Measurements from ENCODE around the gene MOCOS. TPM values are rescaled to one million over a fixed set of nuclear protein-coding genes. Genes with fewer than 3 reads are reported as not detected.

The MOCOS gene
- total RNA-seq, 1 experiment from 2014 or later: 5.5 TPM

DNA sequence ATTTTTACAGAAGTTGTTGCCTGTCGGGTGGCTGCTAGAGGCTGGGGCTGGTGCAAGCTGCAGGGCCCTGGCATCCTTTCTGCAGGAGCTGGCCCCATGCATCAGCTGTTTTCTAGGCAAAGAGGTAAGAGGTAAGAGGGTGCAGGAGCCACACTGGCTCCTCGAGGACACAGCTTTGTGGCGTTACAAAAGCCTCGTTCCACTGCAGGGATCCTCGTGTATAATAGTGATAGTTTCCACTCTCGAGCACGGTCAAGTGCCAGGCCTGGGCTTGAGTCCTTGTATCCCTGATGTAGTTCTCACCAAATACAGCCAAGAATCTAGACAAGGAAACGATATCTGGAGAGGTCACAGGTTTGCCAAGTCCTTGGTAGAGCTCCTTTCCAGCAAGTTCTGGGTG is 77.0 kb downstream of the MOCOS start:
- no peaks in the 10 kb centered on the region for H3K9me3 Mint-ChIP-seq (ENCODE audit: unreplicated experiment)
- H3K4me3 Mint-ChIP-seq (ENCODE audit: unreplicated experiment): no peak overlapping the region
- no peak for TF ChIP-seq CTCF (IDR thresholded peaks at IDR 0.05; ENCODE audit: insufficient read depth in 1 of 2, low read depth in 1 of 2, low read length in 1 of 2, severe bottlenecking in 1 of 2, unreplicated experiment in 1 of 2)
- H3K9me3 ChIP-seq: no peaks in the 10 kb centered on the region
- no peaks in the 10 kb centered on the region for H3K27me3 Mint-ChIP-seq (ENCODE audit: insufficient read depth, unreplicated experiment)
- H3K27me3 ChIP-seq (replicated peaks; ENCODE audit: control insufficient read depth, insufficient read depth, low read length): no peaks in the 10 kb centered on the region
- DNase-seq: no peak
- intact Hi-C loops (cut with micrococcal nuclease; ENCODE audit: unreplicated experiment): no loop called here
- no peaks in the 10 kb centered on the region for H3K36me3 ChIP-seq (ENCODE audit: control insufficient read depth, insufficient read depth, low read length)
- ChIA-PET POLR2A (no interaction called here), CTCF (no interaction called here)
- no peak overlapping the region for H3K27ac Mint-ChIP-seq (ENCODE audit: unreplicated experiment)
- H3K36me3 Mint-ChIP-seq (ENCODE audit: insufficient read depth, unreplicated experiment): no peaks in the 10 kb centered on the region
- H3K4me1 ChIP-seq: no peaks in the 10 kb centered on the region
- H3K4me3 ChIP-seq (ENCODE audit: low read depth, low read length): no peak overlapping the region
- H3K4me1 Mint-ChIP-seq (ENCODE audit: low read depth, unreplicated experiment): no peaks in the 10 kb centered on the region
- no TSS peak for BruUV-seq (replicated peaks)

DNA sequence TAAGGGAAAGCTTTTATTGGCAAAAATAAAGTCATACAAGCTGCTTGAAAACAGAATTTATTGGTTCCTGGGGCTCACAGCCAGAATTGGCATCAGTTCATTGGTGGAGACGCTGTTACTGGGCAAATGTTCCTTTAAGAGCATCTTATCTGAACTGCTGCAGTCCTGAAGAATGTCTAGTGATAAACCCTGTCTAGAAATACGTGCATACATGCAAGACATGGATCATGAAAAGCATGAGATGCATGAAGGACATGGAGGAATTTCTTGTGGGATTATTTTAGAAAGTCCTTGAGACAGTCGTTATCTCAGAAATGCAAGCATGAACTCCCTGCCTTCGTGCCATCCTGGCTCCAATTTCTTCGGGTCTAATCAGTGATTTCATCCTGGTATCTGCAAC is 77.7 kb downstream of the MOCOS start:
- H3K36me3 Mint-ChIP-seq (ENCODE audit: insufficient read depth, unreplicated experiment): no peaks in the 10 kb centered on the region
- no TSS peak for BruUV-seq (replicated peaks)
- H3K4me1 Mint-ChIP-seq (ENCODE audit: low read depth, unreplicated experiment): no peaks in the 10 kb centered on the region
- H3K4me3 Mint-ChIP-seq (ENCODE audit: unreplicated experiment): no peak overlapping the region
- no peak overlapping the region for H3K27ac Mint-ChIP-seq (ENCODE audit: unreplicated experiment)
- no peaks in the 10 kb centered on the region for H3K36me3 ChIP-seq (ENCODE audit: control insufficient read depth, insufficient read depth, low read length)
- intact Hi-C loops (cut with micrococcal nuclease; ENCODE audit: unreplicated experiment): no loop called here
- ChIA-PET CTCF (no interaction called here), POLR2A (no interaction called here)
- no peaks in the 10 kb centered on the region for H3K27me3 Mint-ChIP-seq (ENCODE audit: insufficient read depth, unreplicated experiment)
- no peaks in the 10 kb centered on the region for H3K9me3 Mint-ChIP-seq (ENCODE audit: unreplicated experiment)
- no peak for TF ChIP-seq CTCF (IDR thresholded peaks at IDR 0.05; ENCODE audit: insufficient read depth in 1 of 2, low read depth in 1 of 2, low read length in 1 of 2, severe bottlenecking in 1 of 2, unreplicated experiment in 1 of 2)
- H3K27me3 ChIP-seq (replicated peaks; ENCODE audit: control insufficient read depth, insufficient read depth, low read length): no peaks in the 10 kb centered on the region
- no peak for DNase-seq
- no peak overlapping the region for H3K4me3 ChIP-seq (ENCODE audit: low read depth, low read length)
- no peaks in the 10 kb centered on the region for H3K9me3 ChIP-seq
- H3K4me1 ChIP-seq: no peaks in the 10 kb centered on the region

GRCh38 chr18:36269157-36269556 is 81.9 kb downstream of the MOCOS start:
- Mint-ChIP-seq H3K4me1 (ENCODE audit: low read depth, unreplicated experiment) (no peaks in the 10 kb centered on the region), H3K9me3 (ENCODE audit: unreplicated experiment) (no peaks in the 10 kb centered on the region), H3K4me3 (ENCODE audit: unreplicated experiment) (no peak overlapping the region), H3K27ac (ENCODE audit: unreplicated experiment) (no peak overlapping the region), H3K36me3 (ENCODE audit: insufficient read depth, unreplicated experiment) (no peaks in the 10 kb centered on the region), H3K27me3 (ENCODE audit: insufficient read depth, unreplicated experiment) (no peaks in the 10 kb centered on the region)
- Histone ChIP-seq H3K36me3 (ENCODE audit: control insufficient read depth, insufficient read depth, low read length) (no peaks in the 10 kb centered on the region), H3K27me3 (replicated peaks; ENCODE audit: control insufficient read depth, insufficient read depth, low read length) (no peaks in the 10 kb centered on the region), H3K4me1 (no peaks in the 10 kb centered on the region), H3K4me3 (ENCODE audit: low read depth, low read length) (no peak overlapping the region), H3K9me3 (no peaks in the 10 kb centered on the region)
- intact Hi-C loops (cut with micrococcal nuclease; ENCODE audit: unreplicated experiment): no loop called here
- DNase-seq: no peak
- TF ChIP-seq CTCF (IDR thresholded peaks at IDR 0.05; ENCODE audit: insufficient read depth in 1 of 2, low read depth in 1 of 2, low read length in 1 of 2, severe bottlenecking in 1 of 2, unreplicated experiment in 1 of 2): no peak
- CTCF ChIA-PET: no interaction called here
- no TSS peak for BruUV-seq (replicated peaks)
- POLR2A ChIA-PET: no interaction called here
